Endothelial cell (in vitro differentiated cells): Measurements from ENCODE around the gene SHCBP1L. TPM values are rescaled to one million over a fixed set of nuclear protein-coding genes. Genes with fewer than 3 reads are reported as not detected.

Experiments
- DNase-seq: peaks from one replicate; pipeline ENCODE4 v3.0.0; 2021; ENCODE audit warnings: low spot score
- H3K27ac Mint-ChIP-seq: one replicate; pipeline ENCODE4 v1.8.0; 2021; ENCODE audit warnings: mixed read lengths, inconsistent platforms; ENCODE audit not compliant: unreplicated experiment
- H3K27me3 Mint-ChIP-seq: one replicate; pipeline ENCODE4 v1.8.0; 2021; ENCODE audit warnings: mild to moderate bottlenecking, moderate library complexity, mixed read lengths, inconsistent platforms; ENCODE audit not compliant: unreplicated experiment
- H3K36me3 Mint-ChIP-seq: one replicate; pipeline ENCODE4 v1.8.0; 2021; ENCODE audit warnings: mild to moderate bottlenecking, low read depth, mixed read lengths, inconsistent platforms; ENCODE audit not compliant: unreplicated experiment
- H3K4me1 Mint-ChIP-seq: one replicate; pipeline ENCODE4 v1.8.0; 2021; ENCODE audit warnings: mild to moderate bottlenecking, mixed read lengths, inconsistent platforms; ENCODE audit not compliant: unreplicated experiment
- H3K4me3 Mint-ChIP-seq: one replicate; pipeline ENCODE4 v1.8.0; 2021; ENCODE audit warnings: mild to moderate bottlenecking, mixed read lengths, inconsistent platforms; ENCODE audit not compliant: unreplicated experiment
- H3K9me3 Mint-ChIP-seq: one replicate; pipeline ENCODE4 v1.8.0; 2021; ENCODE audit warnings: mixed read lengths, inconsistent platforms; ENCODE audit not compliant: unreplicated experiment
- CTCF ChIP-seq: fragments of 200-600 bp; sonication (generic); IDR thresholded peaks from one replicate; pipeline ENCODE4 v1.5.0; 2021; ENCODE audit warnings: antibody characterized with exemption; ENCODE audit not compliant: unreplicated experiment
- total RNA-seq: library from RNA; stranded (reverse); fragmentation: NEBNext Ultra II Directional; extraction: Animal tissue kit (Norgen Biotek cat#: 25700); gene quantifications from one replicate; pipeline ENCODE4 v1.2.1, GENCODE V29; 2021; ENCODE audit not compliant: unreplicated experiment

Gene SHCBP1L
- total RNA-seq, 1 donor from 2014 or later, result not detected

GRCh38 chr1:182885591-182885990, 67.4 kb downstream of the SHCBP1L start:
- Mint-ChIP-seq H3K27ac (no peak overlapping the region), H3K27me3 (peaks cover 1% of the 10 kb centered on the region), H3K4me1 (peaks cover 7% of the 10 kb centered on the region), H3K9me3 (no peaks in the 10 kb centered on the region), H3K36me3 (peaks cover 57% of the 10 kb centered on the region), H3K4me3 (peak overlapping the region; percentile 7)
- DNase-seq, result no peak
- no peak for TF ChIP-seq CTCF

- no peak for TF ChIP-seq CTCF
- no peak for DNase-seq
- H3K27ac Mint-ChIP-seq, result no peak overlapping the region
- H3K27me3 Mint-ChIP-seq, result peaks cover 1% of the 10 kb centered on the region
- H3K4me1 Mint-ChIP-seq, result peaks cover 3% of the 10 kb centered on the region
- no peaks in the 10 kb centered on the region for H3K9me3 Mint-ChIP-seq
- no peak overlapping the region for H3K4me3 Mint-ChIP-seq
- H3K36me3 Mint-ChIP-seq, result peaks cover 64% of the 10 kb centered on the region
These were observed 68.1 kb downstream of the SHCBP1L start for GRCh38 chr1:182884872-182885271.

GRCh38 chr1:182877842-182878241, 75.1 kb downstream of the SHCBP1L start:
- Mint-ChIP-seq H3K4me3 (no peak overlapping the region), H3K27ac (no peak overlapping the region), H3K27me3 (no peaks in the 10 kb centered on the region), H3K4me1 (no peaks in the 10 kb centered on the region), H3K36me3 (peaks cover 62% of the 10 kb centered on the region), H3K9me3 (no peaks in the 10 kb centered on the region)
- no peak for TF ChIP-seq CTCF
- no peak for DNase-seq

- H3K4me1 Mint-ChIP-seq, result no peaks in the 10 kb centered on the region
- no peak for TF ChIP-seq CTCF
- no peaks in the 10 kb centered on the region for H3K27me3 Mint-ChIP-seq
- H3K27ac Mint-ChIP-seq, result no peak overlapping the region
- H3K9me3 Mint-ChIP-seq, result no peaks in the 10 kb centered on the region
- no peak for DNase-seq
- peaks cover 63% of the 10 kb centered on the region for H3K36me3 Mint-ChIP-seq
- H3K4me3 Mint-ChIP-seq, result no peak overlapping the region
These were observed 75.6 kb downstream of the SHCBP1L start for GRCh38 chr1:182877331-182877730.

- no peak overlapping the region for H3K4me3 Mint-ChIP-seq
- no peak overlapping the region for H3K27ac Mint-ChIP-seq
- no peak for TF ChIP-seq CTCF
- H3K36me3 Mint-ChIP-seq, result peaks cover 59% of the 10 kb centered on the region
- H3K27me3 Mint-ChIP-seq, result no peaks in the 10 kb centered on the region
- H3K9me3 Mint-ChIP-seq, result no peaks in the 10 kb centered on the region
- no peak for DNase-seq
- H3K4me1 Mint-ChIP-seq, result no peaks in the 10 kb centered on the region
These were observed 77.1 kb downstream of the SHCBP1L start for GRCh38 chr1:182875889-182876288.
